A673 (cell line): ENCODE results near the gene TCF25. TPM values are rescaled to one million over a fixed set of nuclear protein-coding genes. Genes with fewer than 3 reads are reported as not detected.

Experiments
- BruUV-seq: library from RNA; stranded (reverse); fragments of 400-500 nt; replicated peaks from 2 replicates; lab custom pipeline; 2021; lab: Mats Ljungman, UMichigan
- CTCF ChIA-PET: fragments of 300-600 bp; sonication (Branson Sonifier 250); formaldehyde crosslinking; loops from one replicate; lab custom pipeline; 2022; ENCODE audit warnings: antibody characterized with exemption; lab: Charles Lee
- POLR2A ChIA-PET: fragments of 300-600 bp; sonication (Branson Sonifier 250); formaldehyde crosslinking; loops from one replicate; lab custom pipeline; 2022; ENCODE audit warnings: antibody characterized with exemption; ENCODE audit not compliant: low non-redundant PET; lab: Charles Lee
- DNase-seq: peaks from one replicate; pipeline ENCODE4 v3.0.0-alpha.2; 2015; ENCODE audit warnings: low spot score
- H3K27ac ChIP-seq: fragments of 200-600 bp; sonication (generic); 2 replicates; pipeline ENCODE4 v1.5.1; 2016; ENCODE audit warnings: mixed run types, low read depth, mild to moderate bottlenecking, mixed read lengths, antibody characterized with exemption, low read length; ENCODE audit not compliant: poor library complexity, severe bottlenecking
- H3K27me3 ChIP-seq: fragments of 200-600 bp; sonication (generic); replicated peaks from 2 replicates; pipeline ENCODE4 v1.6.1; 2017; ENCODE audit warnings: mixed run types, low read depth, mild to moderate bottlenecking, mixed read lengths, antibody characterized with exemption, low read length; ENCODE audit not compliant: insufficient read depth, poor library complexity
- H3K36me3 ChIP-seq: fragments of 200-600 bp; sonication (generic); 2 replicates; pipeline ENCODE4 v1.6.1; 2016; ENCODE audit warnings: mixed run types, mild to moderate bottlenecking, mixed read lengths, antibody characterized with exemption, low read length; ENCODE audit not compliant: insufficient read depth, poor library complexity, severe bottlenecking
- H3K4me1 ChIP-seq: fragments of 200-600 bp; sonication (generic); 2 replicates; pipeline ENCODE4 v1.6.1; 2017; ENCODE audit warnings: mixed run types, mild to moderate bottlenecking, mixed read lengths, antibody characterized with exemption, low read length; ENCODE audit not compliant: insufficient read depth, poor library complexity, severe bottlenecking
- H3K4me3 ChIP-seq: fragments of 200-600 bp; sonication (generic); 2 replicates; pipeline ENCODE4 v1.5.1; 2016; ENCODE audit warnings: low read depth, mixed run types, mild to moderate bottlenecking, mixed read lengths, low read length; ENCODE audit not compliant: poor library complexity, severe bottlenecking
- H3K9me3 ChIP-seq: fragments of 200-600 bp; sonication (generic); 2 replicates; pipeline ENCODE4 v1.6.1; 2016; ENCODE audit warnings: mixed run types, low read depth, mild to moderate bottlenecking, mixed read lengths, antibody characterized with exemption, low read length; ENCODE audit not compliant: poor library complexity, severe bottlenecking
- CTCF ChIP-seq: fragments of 300-800, 200-600 bp; sonication (generic); conservative IDR thresholded peaks from 2 replicates; pipeline ENCODE4 v1.5.1; 2017; ENCODE audit warnings: low read depth, mild to moderate bottlenecking, antibody characterized with exemption, low read length, moderate library complexity, mixed read lengths
- EZH2 ChIP-seq: fragments of 200-600 bp; sonication (generic); IDR thresholded peaks from 2 replicates; pipeline ENCODE4 v1.6.1; 2017; ENCODE audit warnings: borderline replicate concordance, low read depth, mild to moderate bottlenecking, mixed read lengths, antibody characterized with exemption, low read length; ENCODE audit not compliant: poor library complexity, severe bottlenecking
- intact Hi-C: fragments of 100-400 bp; cut with micrococcal nuclease; formaldehyde crosslinking; loops from one replicate; pipeline ENCODE4 v1.10.0; 2022; ENCODE audit not compliant: unreplicated experiment
- total RNA-seq: library from RNA; stranded (reverse); gene quantifications from 2 replicates; pipeline ENCODE4 v1.2.3, GENCODE V29; 2021

Gene TCF25
- total RNA-seq, 1 experiment from 2014 or later, result 190 TPM

GRCh38 chr16:89936981-89937380 is 63.6 kb downstream of the TCF25 start:
- no TSS peak for BruUV-seq
- no peak for TF ChIP-seq EZH2
- no peak for TF ChIP-seq CTCF
- DNase-seq, result no peak
- no peak overlapping the region for H3K4me3 ChIP-seq
- H3K27me3 ChIP-seq, result no peaks in the 10 kb centered on the region
- POLR2A ChIA-PET, result no interaction called here
- H3K27ac ChIP-seq, result no peak overlapping the region
- H3K9me3 ChIP-seq, result no peaks in the 10 kb centered on the region
- CTCF ChIA-PET, result interaction anchor here (0.6 kb wide), 1 partner anchor 87 kb away, joined by 5 read pairs; no protein-coding TSS in a partner anchor
- intact Hi-C loops, result no loop called here
- no peaks in the 10 kb centered on the region for H3K4me1 ChIP-seq
- peaks cover 24% of the 10 kb centered on the region for H3K36me3 ChIP-seq

GRCh38 chr16:89938175-89938885 is 64.9 kb downstream of the TCF25 start:
- POLR2A ChIA-PET, result no interaction called here
- DNase-seq, result no peak
- Histone ChIP-seq H3K9me3 (no peaks in the 10 kb centered on the region), H3K4me1 (no peaks in the 10 kb centered on the region), H3K36me3 (peaks cover 12% of the 10 kb centered on the region), H3K27ac (no peak overlapping the region), H3K4me3 (no peak overlapping the region), H3K27me3 (no peaks in the 10 kb centered on the region)
- BruUV-seq, result no TSS peak
- TF ChIP-seq CTCF, result no peak
- no peak for TF ChIP-seq EZH2
- intact Hi-C loops, result no loop called here
- CTCF ChIA-PET, result no interaction called here

GRCh38 chr16:89944773-89945172 is 71.4 kb downstream of the TCF25 start:
- no peak overlapping the region for H3K27ac ChIP-seq
- H3K36me3 ChIP-seq, result no peaks in the 10 kb centered on the region
- no peak for DNase-seq
- ChIA-PET POLR2A (no interaction called here), CTCF (interaction anchor here (0.7 kb wide), 1 partner anchor 70 kb away, joined by 5 read pairs; no protein-coding TSS in a partner anchor)
- no TSS peak for BruUV-seq
- no peaks in the 10 kb centered on the region for H3K4me1 ChIP-seq
- no peak overlapping the region for H3K4me3 ChIP-seq
- intact Hi-C loops, result no loop called here
- no peaks in the 10 kb centered on the region for H3K27me3 ChIP-seq
- no peak for TF ChIP-seq EZH2
- no peak for TF ChIP-seq CTCF
- H3K9me3 ChIP-seq, result no peaks in the 10 kb centered on the region
